ENCODE measurements around the gene FOXC2.

DNA sequence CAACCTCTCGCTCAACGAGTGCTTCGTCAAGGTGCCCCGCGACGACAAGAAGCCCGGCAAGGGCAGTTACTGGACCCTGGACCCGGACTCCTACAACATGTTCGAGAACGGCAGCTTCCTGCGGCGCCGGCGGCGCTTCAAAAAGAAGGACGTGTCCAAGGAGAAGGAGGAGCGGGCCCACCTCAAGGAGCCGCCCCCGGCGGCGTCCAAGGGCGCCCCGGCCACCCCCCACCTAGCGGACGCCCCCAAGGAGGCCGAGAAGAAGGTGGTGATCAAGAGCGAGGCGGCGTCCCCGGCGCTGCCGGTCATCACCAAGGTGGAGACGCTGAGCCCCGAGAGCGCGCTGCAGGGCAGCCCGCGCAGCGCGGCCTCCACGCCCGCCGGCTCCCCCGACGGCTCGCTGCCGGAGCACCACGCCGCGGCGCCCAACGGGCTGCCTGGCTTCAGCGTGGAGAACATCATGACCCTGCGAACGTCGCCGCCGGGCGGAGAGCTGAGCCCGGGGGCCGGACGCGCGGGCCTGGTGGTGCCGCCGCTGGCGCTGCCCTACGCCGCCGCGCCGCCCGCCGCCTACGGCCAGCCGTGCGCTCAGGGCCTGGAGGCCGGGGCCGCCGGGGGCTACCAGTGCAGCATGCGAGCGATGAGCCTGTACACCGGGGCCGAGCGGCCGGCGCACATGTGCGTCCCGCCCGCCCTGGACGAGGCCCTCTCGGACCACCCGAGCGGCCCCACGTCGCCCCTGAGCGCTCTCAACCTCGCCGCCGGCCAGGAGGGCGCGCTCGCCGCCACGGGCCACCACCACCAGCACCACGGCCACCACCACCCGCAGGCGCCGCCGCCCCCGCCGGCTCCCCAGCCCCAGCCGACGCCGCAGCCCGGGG, 1.3 kb downstream of the FOXC2 start:
- TF ChIP-seq, protein P1, sequence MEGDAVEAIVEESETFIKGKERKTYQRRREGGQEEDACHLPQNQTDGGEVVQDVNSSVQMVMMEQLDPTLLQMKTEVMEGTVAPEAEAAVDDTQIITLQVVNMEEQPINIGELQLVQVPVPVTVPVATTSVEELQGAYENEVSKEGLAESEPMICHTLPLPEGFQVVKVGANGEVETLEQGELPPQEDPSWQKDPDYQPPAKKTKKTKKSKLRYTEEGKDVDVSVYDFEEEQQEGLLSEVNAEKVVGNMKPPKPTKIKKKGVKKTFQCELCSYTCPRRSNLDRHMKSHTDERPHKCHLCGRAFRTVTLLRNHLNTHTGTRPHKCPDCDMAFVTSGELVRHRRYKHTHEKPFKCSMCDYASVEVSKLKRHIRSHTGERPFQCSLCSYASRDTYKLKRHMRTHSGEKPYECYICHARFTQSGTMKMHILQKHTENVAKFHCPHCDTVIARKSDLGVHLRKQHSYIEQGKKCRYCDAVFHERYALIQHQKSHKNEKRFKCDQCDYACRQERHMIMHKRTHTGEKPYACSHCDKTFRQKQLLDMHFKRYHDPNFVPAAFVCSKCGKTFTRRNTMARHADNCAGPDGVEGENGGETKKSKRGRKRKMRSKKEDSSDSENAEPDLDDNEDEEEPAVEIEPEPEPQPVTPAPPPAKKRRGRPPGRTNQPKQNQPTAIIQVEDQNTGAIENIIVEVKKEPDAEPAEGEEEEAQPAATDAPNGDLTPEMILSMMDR (IDR thresholded peaks at IDR 0.05; ENCODE audit: borderline replicate concordance, extremely low read depth, low read length, poor library complexity, severe bottlenecking): no peak
- TF ChIP-seq EZH2 (IDR thresholded peaks at IDR 0.05; ENCODE audit: borderline replicate concordance, low read depth, low read length, severe bottlenecking): no peak
